SU-DHL-6 (cell line): Measurements from ENCODE around the gene MGMT.

Experiments used
- EZH2phosphoT487 ChIP-seq: fragments of 200-600 bp; sonication (generic), shearing (Covaris generic); conservative IDR thresholded peaks from 2 replicates; pipeline ENCODE4 v1.6.1; 2018; ENCODE audit warnings: mild to moderate bottlenecking, antibody characterized with exemption, low read length, moderate library complexity, mixed read lengths
- TF ChIP-seq, protein P1 (sequence below): fragments of 200-600 bp; sonication (generic); IDR thresholded peaks from one replicate; pipeline ENCODE4 v1.5.1; 2017; ENCODE audit warnings: antibody characterized with exemption, mild to moderate bottlenecking, low read length, moderate library complexity; ENCODE audit not compliant: insufficient read depth, poor library complexity, severe bottlenecking

DNA sequence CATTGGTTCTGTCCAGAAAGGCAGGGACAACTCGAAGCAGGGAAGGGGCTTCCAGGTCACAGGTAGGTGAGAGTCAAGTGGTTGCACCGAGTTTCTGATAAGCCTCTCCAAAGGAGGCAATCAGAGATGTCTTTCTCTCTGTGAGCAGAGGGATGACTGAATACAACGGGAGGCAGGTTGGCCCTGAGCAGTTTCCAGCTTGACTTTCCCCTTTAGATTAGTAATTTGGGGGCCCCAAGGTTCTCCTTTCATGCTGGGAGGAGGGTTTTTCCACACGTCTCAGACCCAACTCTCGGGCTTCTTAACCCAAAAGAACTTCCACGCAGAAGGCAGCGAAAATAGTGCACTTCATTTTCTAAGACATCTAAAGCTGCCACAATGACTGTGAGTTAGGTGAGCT is 189.6 kb downstream of the MGMT start:
- TF ChIP-seq, protein P1, sequence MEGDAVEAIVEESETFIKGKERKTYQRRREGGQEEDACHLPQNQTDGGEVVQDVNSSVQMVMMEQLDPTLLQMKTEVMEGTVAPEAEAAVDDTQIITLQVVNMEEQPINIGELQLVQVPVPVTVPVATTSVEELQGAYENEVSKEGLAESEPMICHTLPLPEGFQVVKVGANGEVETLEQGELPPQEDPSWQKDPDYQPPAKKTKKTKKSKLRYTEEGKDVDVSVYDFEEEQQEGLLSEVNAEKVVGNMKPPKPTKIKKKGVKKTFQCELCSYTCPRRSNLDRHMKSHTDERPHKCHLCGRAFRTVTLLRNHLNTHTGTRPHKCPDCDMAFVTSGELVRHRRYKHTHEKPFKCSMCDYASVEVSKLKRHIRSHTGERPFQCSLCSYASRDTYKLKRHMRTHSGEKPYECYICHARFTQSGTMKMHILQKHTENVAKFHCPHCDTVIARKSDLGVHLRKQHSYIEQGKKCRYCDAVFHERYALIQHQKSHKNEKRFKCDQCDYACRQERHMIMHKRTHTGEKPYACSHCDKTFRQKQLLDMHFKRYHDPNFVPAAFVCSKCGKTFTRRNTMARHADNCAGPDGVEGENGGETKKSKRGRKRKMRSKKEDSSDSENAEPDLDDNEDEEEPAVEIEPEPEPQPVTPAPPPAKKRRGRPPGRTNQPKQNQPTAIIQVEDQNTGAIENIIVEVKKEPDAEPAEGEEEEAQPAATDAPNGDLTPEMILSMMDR = no peak
- no peak for TF ChIP-seq EZH2phosphoT487
